Cardiac septum (tissue), 1 donor: ENCODE measurements around the gene C10orf90. TPM values are rescaled to one million over a fixed set of nuclear protein-coding genes. Genes with fewer than 3 reads are reported as not detected.

Experiments
- DNase-seq: peaks from one replicate; pipeline ENCODE4 v3.0.0-alpha.2; 2020; ENCODE audit warnings: low spot score
- intact Hi-C: fragments of 100-400 bp; cut with DNase I; formaldehyde crosslinking; loops from one replicate; pipeline ENCODE4 v1.14.0; 2022
- total RNA-seq: library from RNA; stranded (reverse); fragmentation: NEBNext Ultra II Directional; extraction: Animal tissue kit (Norgen Biotek cat#: 25700); gene quantifications from one replicate; pipeline ENCODE4 v1.2.1, GENCODE V29; 2021
- donor health status: DM: no; HTN: no; CAD: no.

C10orf90 gene
- total RNA-seq, 1 donor from 2014 or later: not detected

DNA sequence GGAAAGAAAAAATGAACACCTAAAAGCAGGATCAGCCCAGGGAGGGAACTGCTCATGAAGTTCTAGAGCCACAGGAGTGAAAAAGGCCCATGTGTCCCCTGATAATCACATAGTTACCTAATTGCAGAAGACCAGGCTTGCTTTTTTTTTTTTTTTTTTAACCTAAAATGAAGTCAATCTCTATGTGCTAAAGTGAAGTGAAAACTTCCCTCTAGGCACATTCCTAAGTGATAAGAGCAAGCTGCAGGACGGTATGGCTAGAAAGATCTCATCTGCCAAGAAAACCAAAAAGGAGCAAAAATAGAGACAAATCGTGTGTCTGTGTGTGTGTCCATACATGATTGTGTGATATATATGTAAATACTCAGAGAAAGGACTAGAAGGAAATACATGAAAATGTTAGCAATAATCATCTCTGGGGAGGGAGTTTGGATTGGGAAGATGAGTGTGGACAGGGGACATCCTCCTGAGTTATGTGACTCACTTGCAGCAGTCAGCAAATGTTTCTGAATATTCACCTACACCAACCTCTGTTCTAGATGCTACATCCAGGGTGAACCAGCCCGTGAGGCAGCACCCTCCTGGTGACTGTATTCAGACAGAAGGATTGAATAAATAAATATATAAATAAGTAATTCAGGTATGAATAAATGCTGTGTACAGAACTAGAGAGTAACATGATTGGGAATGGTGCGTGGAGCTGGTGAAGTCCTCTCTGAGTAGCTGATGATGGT is 76.4 kb downstream of the C10orf90 start:
- intact Hi-C loops: no loop called here
- no peak for DNase-seq

DNA sequence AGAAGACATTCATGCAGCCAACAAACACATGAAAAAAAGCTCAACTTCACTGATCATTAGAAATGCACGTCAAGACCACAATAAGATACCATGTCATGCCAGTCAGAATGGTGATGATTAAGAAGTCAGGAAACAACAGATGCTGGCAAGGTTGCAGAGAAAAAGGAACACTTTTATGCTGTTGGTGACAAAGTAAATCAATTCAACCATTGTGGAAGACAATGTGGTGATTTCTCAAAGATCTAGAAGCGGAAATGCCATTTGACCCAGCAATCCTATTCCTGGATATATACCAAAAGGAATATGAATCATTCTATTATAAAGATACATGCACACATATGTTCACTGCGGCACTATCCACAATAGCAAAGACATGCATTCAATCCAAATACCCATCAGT is 77.6 kb downstream of the C10orf90 start:
- DNase-seq: no peak
- intact Hi-C loops: no loop called here

DNA sequence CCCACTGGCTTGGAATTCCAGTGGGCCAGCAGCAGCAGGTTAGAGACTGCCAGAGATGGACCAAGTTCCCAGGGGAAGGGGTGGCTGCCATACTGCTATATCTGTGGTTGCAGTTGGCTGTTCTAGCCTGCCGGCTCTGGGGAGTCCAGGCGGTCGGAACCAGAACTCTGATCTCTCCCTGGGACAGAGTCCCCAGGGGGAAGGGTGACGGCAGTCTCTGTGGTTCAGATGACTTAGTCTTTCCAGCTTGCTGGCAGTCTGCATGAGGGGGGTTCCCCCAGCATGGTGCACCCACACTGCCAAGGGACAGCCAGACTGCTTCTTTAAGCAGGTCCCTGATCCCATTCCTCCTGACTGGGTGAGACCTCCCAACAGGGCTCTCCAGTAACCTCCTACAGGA is 82.5 kb downstream of the C10orf90 start:
- no peak for DNase-seq
- intact Hi-C loops: no loop called here

DNA sequence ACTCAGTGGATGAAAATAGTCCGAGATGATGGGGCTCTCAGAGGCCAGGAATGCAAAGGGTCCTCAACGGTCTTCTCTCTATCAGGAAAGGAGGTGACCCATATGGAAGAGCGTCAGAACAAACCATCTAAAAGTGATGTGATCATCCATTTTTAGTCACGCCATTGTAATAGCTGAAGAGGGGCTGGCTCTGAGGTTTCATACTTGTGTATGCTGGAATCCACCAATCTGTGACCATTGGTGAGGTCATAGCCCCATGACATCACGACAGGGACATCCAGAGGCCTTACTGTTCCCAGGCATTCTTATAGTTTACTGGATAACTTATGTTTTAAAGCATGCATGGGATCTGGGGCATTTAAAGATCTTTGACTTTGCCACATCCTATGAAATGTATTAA is 83.6 kb downstream of the C10orf90 start:
- intact Hi-C loops: no loop called here
- no peak for DNase-seq

DNA sequence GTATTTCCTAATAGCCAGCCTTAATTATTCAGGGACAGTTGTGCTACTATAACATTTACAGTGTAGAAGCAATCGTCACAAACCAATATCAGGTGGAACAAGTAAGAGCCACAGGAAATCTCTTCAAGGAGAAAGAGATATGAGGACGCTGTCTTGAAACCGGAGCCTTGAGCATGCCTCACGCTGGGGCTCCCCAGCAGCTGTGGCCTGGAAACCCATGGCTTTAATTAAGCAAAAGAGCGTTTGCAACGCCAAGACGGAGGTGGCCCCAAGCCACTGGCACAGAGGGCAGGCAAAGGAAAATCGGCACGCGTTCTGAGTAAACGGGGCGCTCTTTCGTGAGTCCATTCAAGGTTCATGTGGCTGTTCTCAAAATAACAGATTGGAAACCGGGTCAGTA is 84.4 kb downstream of the C10orf90 start:
- intact Hi-C loops: no loop called here
- no peak for DNase-seq

DNA sequence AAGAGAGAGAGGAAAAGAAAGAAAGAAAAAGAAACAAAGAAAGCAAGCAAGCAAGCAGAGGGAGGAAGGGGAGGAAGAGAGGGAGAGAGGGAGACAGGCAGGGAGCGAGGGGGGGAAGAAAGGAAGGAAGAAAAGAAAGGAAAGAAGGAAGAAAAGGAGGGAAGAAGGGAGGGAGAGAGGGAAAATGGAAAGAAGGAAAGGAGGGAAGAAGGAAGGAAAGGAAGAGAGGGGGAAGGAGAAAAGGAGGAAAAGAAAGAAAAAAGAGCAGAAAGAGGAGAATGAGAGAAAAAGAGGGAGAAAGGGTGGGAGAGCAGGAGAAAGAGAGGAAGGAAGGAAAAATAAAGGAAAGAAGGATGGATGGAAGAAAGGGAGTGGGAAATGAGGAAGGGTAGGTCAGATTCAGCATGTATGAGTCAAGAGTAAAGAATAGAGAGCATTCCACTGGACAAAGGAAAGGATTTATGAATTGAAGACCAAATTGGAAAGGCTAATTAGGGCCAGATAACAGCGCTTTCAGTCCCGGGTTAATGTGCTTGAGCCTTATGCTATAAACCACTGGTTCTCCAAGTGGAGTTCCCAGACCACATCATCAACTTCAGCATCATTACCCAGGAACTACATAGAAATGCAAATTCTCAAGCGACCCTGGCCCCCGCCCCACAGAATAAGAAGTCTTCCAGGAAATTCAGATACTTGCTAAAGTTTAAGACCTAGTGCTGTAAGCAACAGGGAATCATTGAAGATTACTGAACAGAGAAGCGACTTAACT is 85.1 kb downstream of the C10orf90 start:
- intact Hi-C loops: no loop called here
- no peak for DNase-seq

DNA sequence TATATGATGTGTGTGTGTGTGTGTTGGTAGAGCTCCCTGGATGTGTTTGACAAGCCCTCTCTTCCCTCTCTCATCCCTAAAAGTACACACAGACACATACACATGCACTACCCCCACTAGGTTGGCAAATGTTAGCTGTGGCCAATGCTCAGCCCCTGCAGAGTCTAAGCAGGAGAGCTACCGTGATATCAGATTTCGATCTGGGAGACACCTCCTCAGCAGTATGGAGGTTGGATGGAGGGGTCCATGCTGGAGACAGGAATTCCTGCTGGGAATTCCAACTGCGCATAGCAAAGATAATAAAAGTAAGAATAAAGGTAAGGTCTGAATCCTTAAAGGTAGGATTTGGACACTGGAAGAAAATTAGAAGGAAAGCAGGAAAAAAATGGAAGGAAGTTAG is 85.7 kb downstream of the C10orf90 start:
- no peak for DNase-seq
- intact Hi-C loops: no loop called here

DNA sequence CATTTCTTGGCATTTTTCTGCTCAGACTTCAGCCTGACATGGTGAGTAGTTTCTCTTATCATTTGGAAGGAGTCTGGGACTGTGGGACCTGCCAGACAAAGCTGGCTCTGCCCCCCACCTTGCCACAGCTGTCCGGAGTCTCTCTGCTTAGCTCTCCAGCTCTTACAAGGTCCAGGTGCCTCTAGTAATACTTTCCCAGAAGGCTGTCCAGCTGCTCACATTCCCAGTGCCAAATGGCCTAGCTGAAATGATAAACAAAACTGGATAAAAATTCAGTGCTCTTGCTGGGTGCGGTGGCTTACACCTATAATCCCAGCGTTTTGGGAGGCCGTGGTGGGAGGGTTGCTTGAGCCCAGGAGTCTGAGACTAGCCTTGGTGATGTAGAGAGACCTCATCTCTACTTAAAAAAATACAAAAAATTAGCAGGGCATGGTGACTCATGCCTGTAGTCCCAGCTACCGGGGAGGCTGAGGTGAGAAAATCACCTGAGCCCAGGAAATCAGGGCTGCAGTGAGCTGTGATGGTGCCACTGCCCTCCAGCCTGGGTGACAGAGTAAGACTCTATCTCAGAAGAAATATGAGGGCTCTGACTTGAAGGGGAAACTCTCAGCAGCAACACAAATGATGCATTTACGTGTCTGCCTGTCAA is 86.8 kb downstream of the C10orf90 start:
- DNase-seq: no peak
- intact Hi-C loops: no loop called here

DNA sequence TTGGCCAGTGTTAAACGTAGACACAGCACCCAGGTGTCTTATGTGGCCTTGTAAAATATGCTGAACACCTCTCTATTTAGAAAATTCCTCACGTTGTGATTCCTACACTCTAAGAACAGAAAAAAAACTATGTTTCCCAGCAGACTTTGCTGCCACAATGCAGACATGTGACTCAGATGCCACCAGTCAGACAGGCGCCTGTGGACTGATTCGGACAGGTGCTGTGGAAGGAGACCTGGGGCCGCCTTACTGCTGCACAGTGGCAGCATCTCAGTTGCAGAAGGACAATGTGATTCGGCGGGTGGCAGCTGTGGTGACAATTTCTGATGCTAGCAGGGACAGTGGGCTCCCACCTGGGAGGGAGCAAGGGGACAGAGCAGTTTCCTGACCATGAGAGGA is 88.8 kb downstream of the C10orf90 start:
- intact Hi-C loops: no loop called here
- DNase-seq: no peak

DNA sequence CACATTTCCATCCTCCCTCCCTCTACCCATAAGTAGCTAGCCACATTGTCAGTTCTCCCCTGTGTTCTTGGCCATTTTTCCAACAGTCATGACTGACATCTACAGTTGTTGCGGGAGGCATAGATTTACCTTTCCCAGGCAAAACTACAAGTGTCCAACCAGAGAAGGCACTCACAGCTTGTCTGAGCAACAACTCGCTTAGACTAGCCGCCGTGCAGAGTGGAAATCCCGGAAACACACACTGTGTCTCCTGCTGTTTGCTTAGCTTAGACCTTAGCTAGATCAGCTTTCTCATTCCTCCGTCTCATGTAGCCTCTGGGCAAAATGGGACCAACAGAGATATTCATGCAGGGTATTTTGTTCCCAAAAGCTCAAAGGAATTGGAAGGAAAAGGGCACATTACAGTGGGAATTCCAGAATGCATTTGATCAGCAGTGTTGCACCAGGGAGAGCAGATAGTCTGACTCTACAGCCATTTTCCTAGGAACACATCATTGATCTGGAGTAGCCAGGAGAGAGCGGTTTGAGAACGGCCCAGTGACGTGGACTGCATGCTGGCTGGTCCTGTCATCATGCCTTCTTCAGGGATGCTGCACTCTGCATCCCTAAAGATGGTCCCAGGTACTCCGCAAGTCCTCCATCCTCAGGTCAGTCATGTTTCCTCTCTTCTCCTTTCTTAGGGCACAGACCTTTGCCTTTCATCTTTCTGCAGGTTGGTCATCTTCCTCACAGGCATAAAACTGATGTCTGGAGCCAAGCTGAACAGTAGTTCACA is 89.4 kb downstream of the C10orf90 start:
- DNase-seq: no peak
- intact Hi-C loops: no loop called here

DNA sequence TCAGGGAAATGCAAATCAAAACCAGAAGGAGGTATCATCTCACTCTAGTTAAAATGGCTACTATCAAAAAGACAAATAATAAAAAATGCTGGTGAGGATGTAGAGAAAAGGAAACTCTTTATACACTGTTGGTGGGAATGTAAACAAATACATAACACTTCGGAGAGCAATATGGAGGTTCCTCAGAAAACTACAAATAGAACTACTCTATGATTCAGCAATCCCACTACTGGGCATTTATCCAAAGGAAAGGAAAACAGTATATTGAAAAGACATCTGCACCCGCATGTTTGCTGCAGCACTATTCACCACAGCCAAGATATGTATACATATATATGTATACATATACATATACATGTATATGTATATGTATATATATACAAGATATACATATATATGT is 94.2 kb downstream of the C10orf90 start:
- intact Hi-C loops: no loop called here
- no peak for DNase-seq

DNA sequence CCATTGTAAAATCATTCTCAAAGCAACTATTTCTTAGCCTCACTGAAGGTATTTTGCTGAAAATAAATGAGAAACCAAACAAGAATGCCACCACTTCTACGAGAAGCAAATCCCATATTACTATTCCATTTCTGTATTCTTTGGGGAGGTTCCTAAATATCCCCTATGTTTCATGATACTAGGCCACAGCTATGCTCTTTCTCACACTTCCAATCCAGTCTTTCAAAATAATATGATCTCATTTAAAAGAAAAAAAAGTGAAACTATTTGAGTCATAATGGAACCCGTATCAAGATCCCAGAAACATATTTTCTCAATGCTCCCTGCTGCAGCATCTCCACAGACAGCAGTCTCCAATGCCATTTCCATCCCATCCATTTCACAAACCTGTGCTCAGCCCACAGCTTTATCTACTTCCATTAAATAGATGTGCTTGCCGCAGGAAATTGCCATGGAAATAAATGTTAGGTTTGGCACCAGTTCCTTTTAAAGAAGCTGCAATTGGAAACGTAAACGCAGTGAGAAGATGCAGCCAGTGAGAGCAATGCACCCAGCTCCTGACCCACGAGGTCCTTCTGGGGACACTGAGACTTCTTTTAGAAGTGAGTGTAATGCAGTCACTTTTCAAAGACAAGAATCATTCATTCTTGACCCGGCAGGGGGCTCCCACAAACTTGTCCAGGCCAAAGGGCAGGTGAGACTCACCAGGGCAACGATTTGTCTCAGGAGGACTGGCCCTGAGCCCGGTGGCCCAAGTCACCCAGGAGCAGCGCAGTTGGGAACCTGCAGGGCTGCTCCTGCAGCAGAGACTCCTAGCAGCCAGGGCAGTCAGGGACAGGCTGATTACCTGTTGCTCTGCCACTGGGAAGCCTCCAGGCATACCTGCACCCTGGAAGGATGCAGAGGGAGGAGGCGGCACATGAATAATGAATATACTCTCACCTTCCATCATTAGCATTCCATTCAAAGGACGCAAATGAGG is 99.6 kb downstream of the C10orf90 start:
- intact Hi-C loops: no loop called here
- DNase-seq: no peak

DNA sequence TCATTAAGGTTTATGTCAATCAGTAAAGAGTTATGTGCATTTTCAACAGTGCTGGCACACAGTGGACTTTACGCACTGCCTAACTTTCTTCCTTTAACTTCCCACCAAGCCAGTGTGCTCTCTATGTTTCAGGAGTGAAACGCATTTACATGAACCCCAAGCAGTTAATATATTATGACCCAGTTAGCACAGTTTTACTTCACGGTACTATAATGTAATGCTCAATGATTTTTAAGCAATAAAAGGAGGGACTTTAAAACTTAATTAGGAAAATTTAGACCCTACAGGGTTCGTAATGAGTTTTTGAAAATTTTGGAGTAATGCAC is 100.3 kb downstream of the C10orf90 start:
- DNase-seq: no peak
- intact Hi-C loops: no loop called here

DNA sequence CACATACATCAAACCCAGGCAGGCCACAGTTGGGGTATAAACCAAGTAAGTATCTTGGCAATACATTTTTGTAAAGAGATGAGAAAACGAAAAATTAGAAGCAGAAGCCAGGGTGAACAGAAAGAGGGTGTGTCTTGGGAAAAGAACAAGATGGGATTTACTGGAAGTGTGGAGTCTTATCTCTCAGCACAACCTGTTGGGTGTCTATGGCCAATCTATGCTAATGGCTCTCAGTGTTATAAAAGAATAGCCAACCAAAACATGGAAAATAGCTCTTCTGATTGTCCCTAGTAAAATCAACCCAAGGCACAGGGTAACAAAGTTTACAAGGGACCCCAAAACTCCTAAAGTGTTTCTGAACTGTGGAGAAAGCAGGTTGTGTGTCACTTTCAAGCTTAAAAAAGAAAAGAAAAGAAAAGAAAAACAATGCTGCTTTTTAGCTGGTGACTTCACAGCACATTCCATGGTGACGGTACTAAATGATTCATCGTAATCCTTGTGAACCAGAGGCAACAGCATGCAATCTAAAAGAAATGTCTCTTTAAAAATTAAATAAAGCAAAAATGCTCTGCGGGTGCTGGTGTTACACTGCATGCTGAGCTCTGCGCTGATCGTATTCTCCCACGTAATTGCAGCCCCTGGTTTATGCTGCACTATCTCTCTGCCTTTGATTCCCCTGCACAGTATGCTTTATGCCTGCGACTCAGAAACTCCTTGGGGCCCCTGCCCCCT is 100.8 kb downstream of the C10orf90 start:
- DNase-seq: no peak
- intact Hi-C loops: no loop called here

DNA sequence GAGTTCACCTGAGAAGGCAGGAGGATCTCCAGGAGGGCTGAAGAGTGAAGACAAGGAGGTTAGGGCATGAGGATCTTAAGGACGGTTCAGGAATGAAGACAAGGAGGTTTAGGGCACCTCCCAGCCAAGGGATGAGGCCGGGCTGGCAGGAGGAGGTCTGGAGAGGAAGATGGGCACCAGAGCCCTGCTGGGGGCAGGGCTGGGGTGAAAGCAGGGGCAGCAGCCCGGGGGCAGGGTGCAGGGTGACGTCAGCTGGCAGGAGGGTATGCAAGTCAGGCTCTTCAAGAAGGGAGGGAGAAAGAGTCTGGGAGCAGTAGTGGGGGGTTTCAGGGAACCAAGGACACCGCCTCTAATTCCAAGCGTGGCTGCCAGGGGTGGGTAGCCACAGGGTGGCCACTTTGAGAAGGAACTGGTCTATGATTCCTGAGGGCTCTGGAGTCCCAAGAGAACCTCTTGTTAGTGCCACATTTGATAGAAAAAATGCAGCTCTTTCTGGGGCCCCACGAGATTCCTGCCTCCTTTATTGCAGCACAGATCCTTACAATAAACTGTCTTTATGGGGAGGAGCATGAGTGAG is 101.6 kb downstream of the C10orf90 start:
- DNase-seq: no peak
- intact Hi-C loops: no loop called here

DNA sequence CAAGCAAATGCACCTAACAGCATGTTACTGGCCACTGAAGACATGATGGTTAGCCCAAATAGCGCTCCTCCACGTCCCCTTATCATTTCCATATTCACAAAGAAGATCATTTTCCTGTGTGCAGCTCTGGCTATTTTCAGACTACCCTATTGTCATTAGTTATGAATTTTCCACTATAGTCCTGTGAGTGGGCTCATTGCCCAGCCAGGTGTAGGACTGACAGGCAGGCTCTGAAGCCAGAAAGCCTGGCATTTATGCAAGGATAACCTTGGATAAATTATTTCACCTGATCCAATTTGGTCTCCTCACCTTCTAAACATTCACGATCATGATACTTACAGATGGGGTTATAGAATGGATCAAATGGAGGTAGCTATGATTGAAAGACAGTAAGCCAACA is 104.6 kb downstream of the C10orf90 start:
- intact Hi-C loops: no loop called here
- no peak for DNase-seq

DNA sequence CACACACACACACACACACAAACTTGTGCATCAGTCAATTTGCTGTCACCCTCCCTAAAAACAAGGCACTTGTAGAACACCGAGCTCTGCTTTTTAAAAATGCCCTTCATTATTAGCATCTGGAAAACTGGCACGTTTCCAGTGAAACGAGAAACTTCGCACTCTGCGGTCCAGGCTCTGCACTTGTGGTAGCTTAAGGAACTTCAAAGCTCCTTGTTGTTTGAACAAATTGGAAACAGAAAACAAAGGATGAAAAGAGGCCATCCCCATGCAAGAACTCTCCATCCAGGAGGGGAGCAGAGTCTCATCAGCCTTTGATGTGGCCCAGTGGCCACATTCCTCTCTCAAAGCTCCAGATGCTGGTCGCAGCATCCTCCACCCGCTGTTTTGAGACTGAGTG is 105.1 kb downstream of the C10orf90 start:
- intact Hi-C loops: no loop called here
- DNase-seq: no peak

DNA sequence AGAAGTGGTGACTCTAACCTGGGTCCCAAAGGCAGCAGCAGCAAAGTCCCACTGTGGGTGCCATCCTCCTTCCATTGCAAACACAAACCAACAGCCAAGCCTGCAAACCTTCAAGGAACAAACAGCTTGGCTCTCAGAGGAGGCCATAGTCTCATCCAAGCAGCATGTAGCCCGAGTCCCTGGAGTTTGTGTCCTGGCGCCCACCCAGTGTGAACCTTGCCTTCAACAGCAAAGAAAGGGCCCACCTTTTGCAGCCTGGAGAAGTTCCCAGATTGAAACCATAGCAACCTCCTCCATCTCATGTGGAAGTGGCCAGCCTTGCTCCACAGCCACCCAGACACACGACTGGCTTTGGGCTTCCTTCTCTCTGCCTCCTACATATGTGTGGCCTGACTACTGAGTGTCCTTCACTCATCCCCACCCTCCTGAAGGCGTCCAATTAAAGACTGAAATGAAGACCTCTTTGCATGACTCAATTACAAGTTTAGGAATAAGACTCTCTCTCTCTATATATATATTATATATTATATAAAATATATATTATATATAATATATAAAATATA is 106.1 kb downstream of the C10orf90 start:
- intact Hi-C loops: no loop called here
- DNase-seq: no peak
